Effector memory CD8-positive, alpha-beta T cell (primary cell): ENCODE measurements around the gene RBM10.

Experiments
- ATAC-seq: fragments of 150-1000 bp; cut with Tn5 transposase; replicated peaks from 2 replicates; pipeline ENCODE4 v1.10.0; 2021; ENCODE audit warnings: mild to moderate bottlenecking, moderate library complexity
- DNase-seq, 3 experiments: peaks; one replicate each; pipeline ENCODE4 v3.0.0; 2021
- H3K27ac Mint-ChIP-seq, 2 donors: one replicate each; pipeline ENCODE4 v1.8.0; 2022; ENCODE audit warnings: mild to moderate bottlenecking in 2 of 2, mixed read lengths in 2 of 2, moderate library complexity in 2 of 2
- H3K27me3 Mint-ChIP-seq, 2 donors: one replicate each; pipeline ENCODE4 v1.8.0; 2022; ENCODE audit warnings: mixed read lengths in 2 of 2
- H3K36me3 Mint-ChIP-seq: one replicate; pipeline ENCODE4 v1.8.0; 2022; ENCODE audit warnings: mild to moderate bottlenecking, moderate library complexity, mixed read lengths; ENCODE audit not compliant: insufficient read depth
- H3K4me1 Mint-ChIP-seq, 2 donors: one replicate each; pipeline ENCODE4 v1.8.0; 2022; ENCODE audit warnings: low read depth in 2 of 2, mixed read lengths in 2 of 2
- H3K4me3 Mint-ChIP-seq, 2 donors: one replicate each; pipeline ENCODE4 v1.8.0; 2022; ENCODE audit warnings: mild to moderate bottlenecking in 2 of 2, mixed read lengths in 2 of 2, moderate library complexity in 2 of 2
- H3K9me3 Mint-ChIP-seq, 2 donors: one replicate each; pipeline ENCODE4 v1.8.0; 2022; ENCODE audit warnings: mixed read lengths in 2 of 2

RBM10 gene

DNA sequence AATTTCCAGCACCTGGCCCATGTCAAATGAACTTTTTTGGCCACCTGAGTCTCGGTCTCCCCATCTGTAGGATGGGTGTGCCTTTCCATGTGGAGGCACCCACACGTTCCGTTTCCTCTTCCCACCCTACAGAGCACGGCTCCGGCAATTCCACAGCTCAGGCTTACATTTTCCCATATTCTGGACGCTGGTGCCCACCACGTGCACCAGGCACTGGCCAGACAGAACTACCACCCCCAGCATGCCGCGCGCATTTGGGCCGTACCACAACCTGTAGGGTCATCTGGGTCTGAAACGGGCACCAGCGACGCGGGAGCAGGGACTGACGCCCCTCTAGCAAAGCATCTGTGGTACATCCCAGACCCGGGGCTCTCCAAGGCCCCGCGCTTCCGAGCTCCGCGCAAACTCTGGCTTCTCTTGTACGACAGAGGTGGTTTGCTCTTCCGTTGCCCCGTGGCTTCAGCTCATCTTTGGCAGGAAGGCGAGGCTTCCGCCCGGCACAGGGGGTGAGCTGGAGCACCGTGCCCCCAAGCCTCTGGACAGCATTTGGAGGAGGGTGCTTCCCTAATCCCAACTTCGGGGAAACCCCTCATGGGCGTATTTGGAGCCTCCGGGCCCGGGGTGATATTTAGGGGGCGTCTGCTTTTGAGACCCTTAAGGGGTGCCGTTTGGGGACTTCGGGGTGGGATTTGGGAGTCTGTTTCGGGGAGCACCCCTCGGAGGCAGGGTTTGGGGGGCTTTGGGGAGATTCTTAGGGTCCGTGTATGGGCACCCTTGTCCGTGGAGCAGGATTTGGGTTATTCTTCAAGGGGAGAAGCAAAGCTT is 45.6 kb downstream of the RBM10 start:
- ATAC-seq (peak; percentile 75), DNase-seq (peak; percentile 65 to 68 (median 68))
- Mint-ChIP-seq H3K9me3 (no peaks in the 10 kb centered on the region), H3K4me1 (peaks cover 27 to 30% of the 10 kb centered on the region in 2 donors), H3K27ac (peak overlapping the region; percentile 94 to 99), H3K27me3 (no peaks in the 10 kb centered on the region), H3K36me3 (peaks cover 31% of the 10 kb centered on the region), H3K4me3 (peak overlapping the region; percentile 97 to 98)

DNA sequence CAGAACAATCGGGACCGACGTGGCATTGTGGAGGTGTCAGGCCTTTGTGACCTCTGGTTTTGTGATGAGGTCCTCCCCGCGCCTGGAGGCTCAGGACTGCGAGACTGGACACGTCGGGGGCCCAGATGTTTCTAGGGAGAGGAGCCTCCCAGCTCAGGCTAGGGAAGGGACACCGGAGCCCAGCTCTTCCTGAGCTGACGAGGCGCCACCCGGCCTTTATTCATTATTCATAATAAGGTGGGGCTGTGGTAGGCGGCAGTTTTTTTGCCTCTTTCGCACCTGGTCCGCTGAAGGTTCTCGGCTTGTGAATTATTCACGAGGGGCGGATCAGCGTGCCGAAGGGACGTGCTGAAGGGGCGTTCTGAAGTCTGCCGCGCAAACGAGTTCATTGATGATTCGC is 46.3 kb downstream of the RBM10 start:
- peak overlapping the region; percentile 97 to 98 for H3K4me3 Mint-ChIP-seq
- H3K4me1 Mint-ChIP-seq: peaks cover 33 to 37% of the 10 kb centered on the region in 2 donors
- no peaks in the 10 kb centered on the region for H3K27me3 Mint-ChIP-seq
- peak overlapping the region; percentile 94 to 99 for H3K27ac Mint-ChIP-seq
- DNase-seq: peak; percentile 42 to 51 (median 46)
- peak; percentile 35 for ATAC-seq
- no peaks in the 10 kb centered on the region for H3K9me3 Mint-ChIP-seq
- peaks cover 33% of the 10 kb centered on the region for H3K36me3 Mint-ChIP-seq

DNA sequence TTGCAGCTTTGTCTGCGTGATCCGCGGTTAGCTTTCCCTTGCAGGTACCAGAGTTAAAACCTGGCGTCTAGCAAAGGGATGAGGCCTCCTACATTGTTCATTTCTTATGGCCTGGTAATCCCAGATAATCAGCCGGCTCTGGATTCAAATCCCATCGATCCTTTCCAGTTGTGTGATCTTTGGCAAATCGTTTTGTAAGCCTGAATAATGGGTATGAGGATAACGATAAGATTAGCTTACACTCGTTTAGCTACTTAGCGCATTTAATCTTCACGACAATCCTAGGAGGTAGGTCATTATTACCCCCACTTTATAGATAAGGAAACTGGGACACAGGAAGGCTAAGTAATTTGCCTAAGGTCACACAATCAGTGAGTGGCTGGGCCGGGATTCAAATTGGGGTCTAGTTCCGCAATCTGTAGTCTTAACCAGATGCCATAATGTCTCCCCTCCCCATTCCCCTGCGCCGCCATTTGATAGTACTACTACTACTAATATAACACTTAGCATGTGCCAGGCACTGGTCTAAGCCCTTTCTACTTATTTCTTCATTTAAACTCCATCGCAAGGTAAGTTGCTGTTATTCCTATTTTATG is 46.9 kb downstream of the RBM10 start:
- Mint-ChIP-seq H3K36me3 (peaks cover 30% of the 10 kb centered on the region), H3K27ac (no peak overlapping the region), H3K4me3 (peak overlapping the region; percentile 97 to 98), H3K4me1 (peaks cover 33 to 43% of the 10 kb centered on the region in 2 donors), H3K9me3 (no peaks in the 10 kb centered on the region), H3K27me3 (no peaks in the 10 kb centered on the region)
- no peak for ATAC-seq
- no peak for DNase-seq

DNA sequence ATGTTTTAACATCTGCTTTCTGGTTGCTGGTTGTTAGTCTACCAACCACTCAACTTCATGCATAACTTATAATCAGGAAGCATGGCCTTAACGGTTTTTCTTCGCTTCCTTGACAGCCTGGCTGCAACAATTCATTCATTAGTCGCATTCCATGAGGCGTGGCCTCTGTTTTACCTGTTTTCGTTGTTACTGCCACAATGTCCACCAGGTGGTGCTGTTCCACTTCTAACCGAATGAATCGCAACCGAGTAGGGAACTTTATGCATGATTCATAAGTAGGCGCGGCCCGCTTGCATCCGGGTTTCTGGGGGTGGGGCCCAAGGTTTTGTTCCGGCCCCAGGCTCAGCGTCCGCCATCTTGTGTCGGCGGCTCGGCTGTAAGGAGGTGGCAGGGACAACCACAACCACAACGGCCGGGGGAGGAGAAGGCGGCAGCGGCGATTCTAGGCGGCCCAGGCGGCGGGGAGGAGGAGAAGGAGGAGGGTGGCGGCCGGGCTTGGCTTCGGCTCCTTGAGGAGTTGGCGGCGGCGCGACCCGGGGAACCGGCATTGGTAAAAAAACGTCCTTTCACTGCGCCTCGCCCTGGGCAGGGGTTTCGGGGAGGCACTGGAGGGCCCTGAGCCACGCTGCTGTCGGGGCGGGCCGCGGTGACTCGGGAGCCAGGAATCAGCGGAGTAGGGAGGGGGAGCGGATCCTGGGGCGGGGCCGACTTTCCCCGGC is 48.6 kb downstream of the RBM10 start, which contains the start of gene UBA1:
Gene UBA1 (plus strand): TSS at position 355 of the 719 bp plus-strand sequence. CDS start 4,974 bp downstream, outside the sequence.
- Mint-ChIP-seq H3K9me3 (no peaks in the 10 kb centered on the region), H3K4me1 (peaks cover 37 to 49% of the 10 kb centered on the region in 2 donors), H3K36me3 (peaks cover 39% of the 10 kb centered on the region), H3K4me3 (peak within 1 kb of the TSS; percentile 85 to 93), H3K27me3 (no peaks in the 10 kb centered on the region), H3K27ac (peak within 1 kb of the TSS; percentile 96 to 99)
- peak; percentile 77 for ATAC-seq
- DNase-seq: peak; percentile 88 to 91 (median 88)

DNA sequence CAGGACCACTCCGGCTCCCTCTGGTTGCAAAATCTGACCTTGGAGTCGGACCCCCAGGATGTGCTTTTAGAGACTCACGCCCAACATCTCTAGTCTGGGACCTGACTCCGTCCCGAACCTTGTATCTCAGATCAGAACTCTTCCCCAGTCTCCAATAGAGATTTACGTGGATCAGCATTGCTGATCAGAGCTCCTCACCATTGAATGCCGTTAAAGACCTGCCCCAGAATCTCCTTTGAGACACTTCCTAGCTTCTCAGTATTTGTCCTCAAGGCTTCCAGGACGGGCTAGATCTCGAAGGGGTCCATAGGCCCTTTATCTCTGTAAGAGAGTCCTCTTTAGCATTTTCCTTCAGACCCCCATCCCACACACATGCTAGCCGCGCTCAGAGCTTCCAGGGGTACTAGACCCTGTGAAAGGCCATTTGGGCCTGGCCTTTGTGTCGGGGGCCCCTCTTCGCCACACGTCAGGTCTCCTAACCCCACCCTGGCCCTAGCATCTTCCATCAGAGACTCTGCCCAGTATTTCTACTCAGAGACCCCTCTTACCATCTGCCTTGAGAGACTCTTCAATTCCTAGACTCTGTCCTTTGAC is 49.3 kb downstream of the RBM10 start:
- Mint-ChIP-seq H3K36me3 (peaks cover 45% of the 10 kb centered on the region), H3K4me1 (peaks cover 40 to 49% of the 10 kb centered on the region in 2 donors), H3K9me3 (no peaks in the 10 kb centered on the region), H3K4me3 (peak overlapping the region; percentile 85 to 93), H3K27me3 (no peaks in the 10 kb centered on the region), H3K27ac (peak overlapping the region; percentile 96 to 99)
- DNase-seq (no peak), ATAC-seq (no peak)

DNA sequence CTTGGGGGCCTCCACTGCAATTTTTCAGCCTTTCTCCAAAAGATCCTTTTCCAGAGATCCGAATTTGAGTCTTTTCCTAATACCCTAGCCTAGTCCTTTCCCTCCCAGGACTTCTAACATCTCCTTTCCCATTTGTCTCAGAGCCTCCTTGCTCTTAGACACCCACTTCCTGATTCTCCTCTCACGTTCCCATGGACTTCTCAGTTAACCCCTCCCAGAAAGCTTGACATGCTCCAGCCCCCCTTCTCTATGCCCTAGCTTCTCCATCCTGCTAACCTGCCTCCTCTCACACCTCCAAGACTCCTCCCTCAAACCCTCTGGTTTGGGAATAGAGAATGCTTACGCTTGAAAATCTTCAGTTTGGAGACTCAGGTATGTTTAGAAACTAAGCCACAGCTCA is 51.1 kb downstream of the RBM10 start:
- Mint-ChIP-seq H3K27me3 (no peaks in the 10 kb centered on the region), H3K36me3 (peaks cover 53% of the 10 kb centered on the region), H3K4me1 (peaks cover 32 to 41% of the 10 kb centered on the region in 2 donors), H3K4me3 (peak overlapping the region; percentile 85 to 93), H3K27ac (peak overlapping the region; percentile 95 to 96), H3K9me3 (no peaks in the 10 kb centered on the region)
- no peak for DNase-seq
- no peak for ATAC-seq

DNA sequence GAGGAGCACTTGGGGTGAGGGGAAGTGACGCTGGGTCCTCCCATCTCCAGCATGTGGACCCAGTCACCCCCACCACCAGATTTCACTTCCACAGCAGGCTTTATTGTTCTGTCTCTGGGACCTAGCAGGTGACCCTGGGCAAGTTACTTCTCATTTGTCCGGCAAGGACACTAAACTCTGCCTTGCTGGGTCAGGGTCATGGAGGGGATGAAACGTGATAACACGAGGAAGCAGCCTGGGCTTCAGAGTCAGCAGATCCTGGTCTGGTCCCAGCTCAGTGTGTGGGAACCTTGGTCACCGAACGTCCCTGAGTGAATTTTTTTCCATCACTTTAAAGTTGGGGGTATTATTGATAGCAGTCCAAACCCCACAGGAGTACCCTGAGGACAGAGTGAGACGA is 52.5 kb downstream of the RBM10 start:
- no peaks in the 10 kb centered on the region for H3K27me3 Mint-ChIP-seq
- ATAC-seq (no peak), DNase-seq (no peak)
- H3K4me1 Mint-ChIP-seq: peaks cover 31 to 39% of the 10 kb centered on the region in 2 donors
- peaks cover 61% of the 10 kb centered on the region for H3K36me3 Mint-ChIP-seq
- H3K4me3 Mint-ChIP-seq: peak overlapping the region; percentile 19 to 93
- no peaks in the 10 kb centered on the region for H3K9me3 Mint-ChIP-seq
- H3K27ac Mint-ChIP-seq: peak overlapping the region in 1 of 2 donors; percentile 96

DNA sequence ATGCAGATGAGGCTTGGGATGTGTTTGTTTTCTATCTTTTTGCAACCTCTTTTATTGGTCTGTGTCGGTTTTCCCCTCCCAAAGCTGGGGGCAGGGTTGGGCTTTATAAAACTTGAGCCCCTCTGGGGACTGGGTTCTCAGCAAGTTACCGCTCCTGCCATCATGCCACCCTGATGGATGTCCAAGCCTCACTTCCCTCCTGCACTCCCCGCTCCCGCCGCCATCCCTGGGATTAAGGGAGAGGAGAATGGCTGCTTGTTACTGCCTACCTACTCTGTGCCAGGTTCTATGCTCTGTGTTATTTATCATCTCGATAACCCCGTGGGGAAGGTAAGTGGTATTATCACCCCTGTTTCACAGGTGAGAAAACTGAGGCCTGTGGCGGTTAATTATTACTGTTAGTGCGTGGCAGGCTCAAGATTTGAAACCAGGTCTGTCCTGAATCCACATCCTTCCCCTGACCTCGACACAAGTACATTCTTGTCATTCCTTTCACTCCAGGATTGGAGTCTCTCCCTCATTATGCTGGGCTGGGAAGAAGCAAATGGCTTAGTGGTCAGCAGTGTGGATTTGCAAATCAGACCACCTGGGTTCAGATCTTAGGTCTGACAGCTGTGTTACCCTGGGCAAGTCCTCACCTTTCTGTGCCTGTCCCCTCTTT is 53.1 kb downstream of the RBM10 start:
- Mint-ChIP-seq H3K36me3 (peaks cover 66% of the 10 kb centered on the region), H3K4me3 (peak overlapping the region in 1 of 2 donors; percentile 23), H3K27ac (peak overlapping the region in 1 of 2 donors; percentile 74), H3K9me3 (no peaks in the 10 kb centered on the region), H3K27me3 (no peaks in the 10 kb centered on the region), H3K4me1 (peaks cover 29 to 39% of the 10 kb centered on the region in 2 donors)
- ATAC-seq: no peak
- no peak for DNase-seq

DNA sequence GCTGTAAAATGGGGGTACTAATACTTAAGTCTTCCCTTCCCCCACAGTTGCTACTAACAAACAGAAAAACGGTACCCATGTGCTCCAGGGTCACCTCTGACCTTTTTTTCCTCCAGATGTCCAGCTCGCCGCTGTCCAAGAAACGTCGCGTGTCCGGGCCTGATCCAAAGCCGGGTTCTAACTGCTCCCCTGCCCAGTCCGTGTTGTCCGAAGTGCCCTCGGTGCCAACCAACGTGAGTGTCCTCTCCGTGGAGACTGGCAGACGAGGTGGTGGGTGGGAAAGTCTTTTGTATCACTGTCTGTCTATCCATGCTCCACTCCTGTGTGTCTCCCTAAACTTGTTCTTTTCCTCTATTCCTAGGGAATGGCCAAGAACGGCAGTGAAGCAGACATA is 53.7 kb downstream of the RBM10 start:
- Mint-ChIP-seq H3K27ac (peak overlapping the region; percentile 52 to 74), H3K36me3 (peaks cover 69% of the 10 kb centered on the region), H3K9me3 (no peaks in the 10 kb centered on the region), H3K27me3 (no peaks in the 10 kb centered on the region), H3K4me1 (peaks cover 25 to 34% of the 10 kb centered on the region in 2 donors), H3K4me3 (no peak overlapping the region)
- DNase-seq: no peak
- ATAC-seq: no peak

DNA sequence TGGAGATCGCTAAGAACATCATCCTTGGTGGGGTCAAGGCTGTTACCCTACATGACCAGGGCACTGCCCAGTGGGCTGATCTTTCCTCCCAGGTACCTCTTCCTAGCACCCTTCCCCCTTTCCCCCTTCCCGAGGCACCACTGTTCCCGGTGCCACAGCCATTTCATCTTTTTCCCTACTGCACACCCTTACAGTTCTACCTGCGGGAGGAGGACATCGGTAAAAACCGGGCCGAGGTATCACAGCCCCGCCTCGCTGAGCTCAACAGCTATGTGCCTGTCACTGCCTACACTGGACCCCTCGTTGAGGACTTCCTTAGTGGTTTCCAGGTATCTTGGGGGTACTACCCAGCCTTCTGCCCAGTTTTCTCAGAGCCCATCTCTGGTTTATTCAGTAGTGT is 54.3 kb downstream of the RBM10 start:
- Mint-ChIP-seq H3K27me3 (no peaks in the 10 kb centered on the region), H3K27ac (peak overlapping the region; percentile 52 to 74), H3K36me3 (peaks cover 69% of the 10 kb centered on the region), H3K4me1 (peaks cover 24 to 31% of the 10 kb centered on the region in 2 donors), H3K9me3 (no peaks in the 10 kb centered on the region), H3K4me3 (no peak overlapping the region)
- no peak for ATAC-seq
- DNase-seq: no peak

DNA sequence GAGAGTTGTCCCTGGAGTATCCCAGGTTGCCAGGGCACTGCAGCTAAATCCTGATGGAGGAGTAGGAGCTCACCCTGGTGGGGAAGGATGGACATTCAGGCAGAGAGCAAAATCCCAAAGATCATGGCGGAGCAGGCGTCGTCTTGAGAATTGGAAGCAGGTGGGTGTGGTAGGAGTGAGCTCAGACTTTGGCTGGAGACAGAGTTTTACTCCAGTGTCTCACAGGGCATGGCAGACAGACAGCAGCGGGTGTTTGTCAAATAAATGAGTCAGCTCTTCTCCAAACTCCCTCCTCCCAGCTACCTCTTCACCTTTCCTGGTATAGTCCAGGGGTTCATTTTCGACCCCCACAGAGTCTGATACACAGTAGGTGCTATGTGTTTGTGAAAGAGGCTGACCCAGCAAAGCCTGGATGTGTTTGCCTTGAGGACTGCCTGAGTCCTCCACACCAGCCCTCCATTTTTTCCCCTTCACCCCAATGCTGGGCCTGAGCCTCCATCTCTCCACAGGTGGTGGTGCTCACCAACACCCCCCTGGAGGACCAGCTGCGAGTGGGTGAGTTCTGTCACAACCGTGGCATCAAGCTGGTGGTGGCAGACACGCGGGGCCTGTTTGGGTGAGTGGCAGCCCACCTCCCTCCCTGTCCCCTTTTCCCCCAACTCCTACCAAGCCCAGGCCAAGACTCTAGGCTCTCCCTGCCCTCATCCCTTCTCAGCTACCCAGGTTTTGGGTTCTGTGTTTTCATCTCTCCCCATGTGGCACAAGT is 55.5 kb downstream of the RBM10 start:
- peaks cover 14 to 20% of the 10 kb centered on the region in 2 donors for H3K4me1 Mint-ChIP-seq
- no peaks in the 10 kb centered on the region for H3K27me3 Mint-ChIP-seq
- peak overlapping the region; percentile 46 to 49 for H3K27ac Mint-ChIP-seq
- H3K4me3 Mint-ChIP-seq: no peak overlapping the region
- DNase-seq (no peak), ATAC-seq (no peak)
- H3K9me3 Mint-ChIP-seq: no peaks in the 10 kb centered on the region
- peaks cover 69% of the 10 kb centered on the region for H3K36me3 Mint-ChIP-seq

DNA sequence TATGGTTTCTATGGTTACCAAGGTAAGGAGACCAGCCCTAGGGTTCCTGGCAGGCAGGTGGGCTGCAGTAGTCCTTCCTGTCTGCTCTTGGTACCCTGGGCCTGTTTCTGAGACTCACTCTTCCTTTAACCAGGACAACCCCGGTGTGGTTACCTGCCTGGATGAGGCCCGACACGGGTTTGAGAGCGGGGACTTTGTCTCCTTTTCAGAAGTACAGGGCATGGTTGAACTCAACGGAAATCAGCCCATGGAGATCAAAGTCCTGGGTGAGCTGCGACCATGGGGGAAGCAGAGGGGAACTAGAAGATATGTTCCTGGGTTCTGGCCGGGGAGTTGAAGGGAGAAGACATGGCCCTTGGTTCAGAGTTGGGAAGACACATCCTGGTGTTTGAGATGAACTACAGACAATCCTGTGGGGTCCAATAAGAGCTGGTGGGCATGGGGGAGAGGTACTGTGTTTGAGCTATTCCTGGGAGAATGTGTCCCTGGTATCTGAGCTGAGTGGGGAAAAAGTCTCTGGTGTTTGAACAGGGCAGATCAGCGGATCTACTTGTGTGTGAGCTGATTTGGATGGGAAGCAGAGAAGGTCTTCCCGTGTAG is 56.4 kb downstream of the RBM10 start:
- peaks cover 7 to 11% of the 10 kb centered on the region in 2 donors for H3K4me1 Mint-ChIP-seq
- DNase-seq: no peak
- no peak for ATAC-seq
- H3K36me3 Mint-ChIP-seq: peaks cover 70% of the 10 kb centered on the region
- no peaks in the 10 kb centered on the region for H3K27me3 Mint-ChIP-seq
- H3K27ac Mint-ChIP-seq: peak overlapping the region; percentile 32 to 49
- H3K4me3 Mint-ChIP-seq: no peak overlapping the region
- H3K9me3 Mint-ChIP-seq: no peaks in the 10 kb centered on the region
